Liver (tissue), 9 donors: ENCODE results near the gene RARRES1. TPM values are rescaled to one million over a fixed set of nuclear protein-coding genes. Genes with fewer than 3 reads are reported as not detected.

Source experiments
- DNase-seq: peaks from one replicate; pipeline ENCODE4 v3.0.0-alpha.2; 2017; ENCODE audit warnings: low spot score
- H3K27ac ChIP-seq, 2 donors: one replicate each; pipeline ENCODE4 v1.7.0; 2013; ENCODE audit warnings: inconsistent platforms in 2 of 2, low read length in 2 of 2, control low read depth in 1 of 2, low read depth in 1 of 2, mild to moderate bottlenecking in 1 of 2
- H3K27me3 ChIP-seq, 4 donors: one replicate each; pipeline versions ENCODE4 v1.6.1 to v1.7.0; 2013; ENCODE audit warnings: low read length in 3 of 4, inconsistent platforms in 1 of 4, mild to moderate bottlenecking in 1 of 4, moderate library complexity in 1 of 4; ENCODE audit not compliant: control insufficient read depth in 4 of 4, insufficient read depth in 4 of 4
- H3K36me3 ChIP-seq, 4 donors: one replicate each; pipeline versions ENCODE4 v1.6.1 to v1.7.0; 2013; ENCODE audit warnings: low read length in 3 of 4, mild to moderate bottlenecking in 3 of 4, low read depth in 1 of 4, moderate library complexity in 1 of 4; ENCODE audit not compliant: control insufficient read depth in 4 of 4, insufficient read depth in 3 of 4
- H3K4me1 ChIP-seq, 4 donors: one replicate each; pipeline versions ENCODE4 v1.6.1 to v1.7.0; 2013; ENCODE audit warnings: low read length in 3 of 4, mild to moderate bottlenecking in 3 of 4, moderate library complexity in 1 of 4; ENCODE audit not compliant: control insufficient read depth in 4 of 4, insufficient read depth in 4 of 4
- H3K4me3 ChIP-seq, 3 donors: one replicate each; pipeline versions ENCODE4 v1.6.1 to v1.7.0; 2013; ENCODE audit warnings: low read length in 3 of 3, control low read depth in 1 of 3, low read depth in 1 of 3, mild to moderate bottlenecking in 1 of 3
- H3K9ac ChIP-seq, 2 donors: one replicate each; pipeline ENCODE4 v1.7.0; 2013; ENCODE audit warnings: low read length in 2 of 2, mild to moderate bottlenecking in 2 of 2, moderate library complexity in 2 of 2, control low read depth in 1 of 2, low read depth in 1 of 2
- H3K9me3 ChIP-seq, 4 donors: one replicate each; pipeline versions ENCODE4 v1.6.1 to v1.7.0; 2013; ENCODE audit warnings: low read length in 3 of 4; ENCODE audit not compliant: control insufficient read depth in 4 of 4
- EGR1 ChIP-seq, 2 donors: IDR thresholded peaks; 2 replicates each; pipeline ENCODE4 v1.6.1; 2016 to 2018; ENCODE audit warnings: antibody characterized with exemption in 2 of 2, low read depth in 2 of 2
- FOXA1 ChIP-seq: IDR thresholded peaks from 2 replicates; pipeline ENCODE4 v1.6.1; 2016; ENCODE audit warnings: antibody characterized with exemption
- FOXA2 ChIP-seq: IDR thresholded peaks from 2 replicates; pipeline ENCODE4 v1.6.1; 2016; ENCODE audit warnings: antibody characterized with exemption
- GABPA ChIP-seq, 2 donors: IDR thresholded peaks in 1 of 2; conservative IDR thresholded peaks in 1 of 2; 2 replicates each; pipeline ENCODE4 v1.6.1; 2016; ENCODE audit warnings: antibody characterized with exemption in 2 of 2, mild to moderate bottlenecking in 1 of 2, moderate library complexity in 1 of 2
- HNF4A ChIP-seq, 2 donors: conservative IDR thresholded peaks; 2 replicates each; pipeline ENCODE4 v1.6.1; 2016; ENCODE audit warnings: antibody characterized with exemption in 2 of 2, mild to moderate bottlenecking in 2 of 2
- HNF4G ChIP-seq: IDR thresholded peaks from 2 replicates; pipeline ENCODE4 v1.6.1; 2016; ENCODE audit warnings: antibody characterized with exemption
- JUND ChIP-seq, 2 donors: IDR thresholded peaks; 2 replicates each; pipeline ENCODE4 v1.6.1; 2016; ENCODE audit warnings: antibody characterized with exemption in 2 of 2
- MAX ChIP-seq: IDR thresholded peaks from 2 replicates; pipeline ENCODE4 v1.6.1; 2016; ENCODE audit warnings: antibody characterized with exemption
- NR2F2 ChIP-seq: IDR thresholded peaks from 2 replicates; pipeline ENCODE4 v1.6.1; 2016; ENCODE audit warnings: antibody characterized with exemption
- REST ChIP-seq: IDR thresholded peaks from 2 replicates; pipeline ENCODE4 v1.6.1; 2016; ENCODE audit warnings: antibody characterized with exemption, mild to moderate bottlenecking
- RXRA ChIP-seq, 2 donors: IDR thresholded peaks; 2 replicates each; pipeline ENCODE4 v1.6.1; 2017 to 2018; ENCODE audit warnings: antibody characterized with exemption in 2 of 2, mild to moderate bottlenecking in 1 of 2
- SP1 ChIP-seq: IDR thresholded peaks from 2 replicates; pipeline ENCODE4 v1.6.1; 2018; ENCODE audit warnings: antibody characterized with exemption, mild to moderate bottlenecking
- TAF1 ChIP-seq: conservative IDR thresholded peaks from 2 replicates; pipeline ENCODE4 v1.6.1; 2016; ENCODE audit warnings: antibody characterized with exemption, mild to moderate bottlenecking
- YY1 ChIP-seq: IDR thresholded peaks from 2 replicates; pipeline ENCODE4 v1.6.1; 2016; ENCODE audit warnings: antibody characterized with exemption, mild to moderate bottlenecking
- ZBTB33 ChIP-seq: IDR thresholded peaks from 2 replicates; pipeline ENCODE4 v1.6.1; 2016; ENCODE audit warnings: antibody characterized with exemption
- WGBS: extraction: QIAGEN DNeasy Blood & Tissue Kit; methylation state at CpG from one replicate; pipeline ENCODE4 v1.1.7; 2013; 5-methylcytosine and 5-hydroxymethylcytosine counted together
- polyA plus RNA-seq, 2 donors: library from polyadenylated mRNA; stranded (reverse) in 1 of 2; unstranded in 1 of 2; fragments of 200-250 nt in 1 of 2; fragments of >200 nt in 1 of 2; fragmentation: Nextera tagmentation in 1 of 2; extraction: Ambion mirVana in 1 of 2; gene quantifications; one replicate each; pipeline versions ENCODE4 v1.2.1 to v1.2.3, GENCODE V29; 2013 to 2015
- total RNA-seq, 2 donors: library from RNA; depleted of rRNA; stranded (reverse); fragments of >200 nt; gene quantifications; one replicate each; pipeline ENCODE4 v1.2.3, GENCODE V29; 2014
- donor health status: healthy.
- donor health status: healthy.
- donor health status: healthy.
- donor health status: healthy.
- donor health status: healthy.

Gene RARRES1
- total and polyA plus RNA-seq, 4 donors = 0.92 to 6.9 (median 2.4) TPM

GRCh38 chr3:158762701-158763100, 30.4 kb upstream of the RARRES1 start:
- WGBS = 93% methylated on average over 4 of the region's 4 CpGs
- no peak overlapping the region for H3K27ac ChIP-seq

GRCh38 chr3:158761350-158761749, 29.1 kb upstream of the RARRES1 start:
- no peak for TF ChIP-seq YY1
- 87% methylated on average over 3 of the region's 3 CpGs for WGBS
- H3K4me1 ChIP-seq = no peaks in the 10 kb centered on the region
- no peak overlapping the region for H3K9ac ChIP-seq
- no peak overlapping the region for H3K27ac ChIP-seq
- DNase-seq = no peak
- no peaks in the 10 kb centered on the region for H3K27me3 ChIP-seq
- H3K9me3 ChIP-seq = no peaks in the 10 kb centered on the region
- peaks cover 0 to 2% (median 0%) of the 10 kb centered on the region in 4 donors for H3K36me3 ChIP-seq
- no peak overlapping the region for H3K4me3 ChIP-seq

More at GRCh38 chr3:158762701-158763100, 30.4 kb upstream of the RARRES1 start:
- Histone ChIP-seq H3K36me3 (peaks cover 0 to 2% (median 0%) of the 10 kb centered on the region in 4 donors), H3K4me3 (no peak overlapping the region), H3K27me3 (no peaks in the 10 kb centered on the region), H3K9ac (no peak overlapping the region), H3K4me1 (no peaks in the 10 kb centered on the region), H3K9me3 (no peaks in the 10 kb centered on the region)
- DNase-seq = no peak
- TF ChIP-seq JUND (IDR thresholded peaks at IDR 0.05) = no peak
- no peak for TF ChIP-seq HNF4G
- TF ChIP-seq SP1 = no peak
- TF ChIP-seq MAX = no peak
- TF ChIP-seq GABPA (IDR thresholded peaks at IDR 0.05 in 1 of 2, conservative IDR thresholded peaks at IDR 0.05 in 1 of 2) = no peak
- TF ChIP-seq REST = no peak
- TF ChIP-seq RXRA (IDR thresholded peaks at IDR 0.05) = no peak
- TF ChIP-seq EGR1 (IDR thresholded peaks at IDR 0.05; ENCODE audit: low read depth in 2 of 2) = no peak
- no peak for TF ChIP-seq ZBTB33
- no peak for TF ChIP-seq NR2F2
- no peak for TF ChIP-seq FOXA2

- Histone ChIP-seq H3K27ac (no peak overlapping the region), H3K9me3 (no peaks in the 10 kb centered on the region), H3K4me3 (no peak overlapping the region), H3K36me3 (peaks cover 0 to 2% (median 0%) of the 10 kb centered on the region in 4 donors), H3K9ac (no peak overlapping the region), H3K4me1 (no peaks in the 10 kb centered on the region), H3K27me3 (no peaks in the 10 kb centered on the region)
- 87% methylated on average over 2 of the region's 2 CpGs for WGBS
- no peak for DNase-seq
- TF ChIP-seq SP1 (no peak), RXRA (IDR thresholded peaks at IDR 0.05) (no peak), NR2F2 (no peak), HNF4A (conservative IDR thresholded peaks at IDR 0.05) (no peak), MAX (no peak), FOXA1 (no peak), FOXA2 (no peak), YY1 (no peak), TAF1 (no peak)
Observed at GRCh38 chr3:158755421-158755820, 23.2 kb upstream of the RARRES1 start.
